Stimulated activated CD4-positive, alpha-beta T cell treated with anti-CD3 and anti-CD28 coated beads, Interleukin-2, amount 100 ng/mL, for 48 hours (primary cell): Measurements from ENCODE around the gene NUMB.
"Not testable (repeated sequence)": the region's sequence is repeated elsewhere in the genome, so short reads cannot be mapped to it uniquely, and the experiment has no call there.

Experiments
- DNase-seq, 2 donors: peaks; one replicate each; pipeline ENCODE4 v3.0.0-alpha.2; 2020

The NUMB gene

GRCh38 chr14:73463411-73463810 is 5.1 kb upstream of the NUMB start:
- peak; percentile 20 to 41 for DNase-seq

- no peak for DNase-seq
These were observed 4.5 kb upstream of the NUMB start for GRCh38 chr14:73462815-73463214.

GRCh38 chr14:73462048-73462715 is 3.8 kb upstream of the NUMB start:
- DNase-seq = no peak

GRCh38 chr14:73461478-73462047 is 3.2 kb upstream of the NUMB start:
- DNase-seq = no peak

- DNase-seq = no peak
These were observed 2.4 kb upstream of the NUMB start for GRCh38 chr14:73460691-73461127.

GRCh38 chr14:73459959-73460358 is 1.6 kb upstream of the NUMB start:
- no peak for DNase-seq

GRCh38 chr14:73457924-73458182 is 493 bp downstream of the NUMB start:
- DNase-seq = no peak

- no peak for DNase-seq
These were observed 1.1 kb downstream of the NUMB start for GRCh38 chr14:73457041-73457923.

GRCh38 chr14:73455294-73455693 is 3.1 kb downstream of the NUMB start:
- no peak for DNase-seq

- no peak for DNase-seq
These were observed 5.8 kb downstream of the NUMB start for GRCh38 chr14:73452341-73453186.

GRCh38 chr14:73443758-73444157 is 14.6 kb downstream of the NUMB start:
- no peak for DNase-seq

- DNase-seq = no peak
These were observed 17.1 kb downstream of the NUMB start for GRCh38 chr14:73441286-73441685.

GRCh38 chr14:73438993-73439392 is 19.4 kb downstream of the NUMB start:
- no peak for DNase-seq

GRCh38 chr14:73437206-73437605 is 21.1 kb downstream of the NUMB start:
- no peak for DNase-seq

- no peak for DNase-seq
These were observed 26.2 kb downstream of the NUMB start for GRCh38 chr14:73432124-73432523.

- DNase-seq = no peak
These were observed 30.0 kb downstream of the NUMB start for GRCh38 chr14:73428353-73428824.

- DNase-seq = no peak
These were observed 30.7 kb downstream of the NUMB start for GRCh38 chr14:73427516-73428264.

- no peak for DNase-seq
These were observed 31.5 kb downstream of the NUMB start for GRCh38 chr14:73426877-73427276.

- no peak for DNase-seq
These were observed 33.9 kb downstream of the NUMB start for GRCh38 chr14:73424453-73424852.

- not testable (repeated sequence) for DNase-seq
These were observed 35.3 kb downstream of the NUMB start for GRCh38 chr14:73423092-73423491.

- no peak for DNase-seq
These were observed 35.8 kb downstream of the NUMB start for GRCh38 chr14:73422515-73422914.

- no peak for DNase-seq
These were observed 40.1 kb downstream of the NUMB start for GRCh38 chr14:73418227-73418626.
